HG02852 (cell line): Measurements from ENCODE around the gene HMGCS2.

ENCODE experiments used
- ATAC-seq: cut with Tn5 transposase; IDR thresholded peaks from one replicate; pipeline ENCODE4 v1.9.1; 2021; ENCODE audit warnings: mild to moderate bottlenecking, moderate library complexity; ENCODE audit not compliant: unreplicated experiment

Gene HMGCS2

DNA sequence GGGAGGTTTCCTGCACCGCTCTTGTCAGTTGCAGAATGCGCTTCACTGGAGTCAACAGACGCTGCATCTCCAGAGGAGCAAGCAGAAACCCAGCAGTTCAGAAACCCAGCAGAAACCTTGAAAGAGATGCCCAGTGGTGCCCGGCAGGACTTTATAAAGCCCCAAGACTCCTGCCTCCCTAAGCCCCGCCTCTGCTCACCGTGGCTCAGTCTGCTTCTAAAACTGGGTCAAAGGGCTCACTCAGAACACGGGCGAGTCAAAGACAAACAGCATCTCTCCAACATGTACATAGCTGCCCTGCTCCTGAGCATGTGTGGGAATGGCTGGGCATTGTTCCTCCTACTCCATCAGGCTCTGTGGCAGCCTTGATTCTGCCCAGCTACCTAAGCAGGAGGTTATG lies at the start of gene HMGCS2:
Gene HMGCS2 (minus strand): TSS at position 128 of the 400 bp plus-strand sequence. CDS start 61 bp downstream, at position 67.
- no peak for ATAC-seq

DNA sequence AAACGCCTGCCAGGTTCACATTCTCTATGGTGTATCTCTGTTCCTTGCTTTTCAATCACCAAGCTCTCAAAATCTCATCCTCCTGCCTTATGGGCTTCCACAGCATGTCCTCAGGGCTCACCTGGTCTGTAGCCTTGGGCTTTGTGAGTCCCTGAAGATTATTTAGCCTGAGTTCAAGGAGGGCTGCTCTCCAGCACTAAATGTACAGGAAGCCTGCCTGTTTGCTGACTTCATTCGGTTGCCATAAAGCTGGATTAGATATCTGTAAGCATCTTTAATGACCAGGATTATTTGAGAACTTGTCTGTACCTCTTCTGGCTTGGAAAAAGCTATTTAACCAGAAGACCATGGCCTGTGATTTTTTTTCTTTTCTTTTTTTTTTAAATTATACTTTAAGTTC lies 49.5 kb upstream of the HMGCS2 start:
- no peak for ATAC-seq

DNA sequence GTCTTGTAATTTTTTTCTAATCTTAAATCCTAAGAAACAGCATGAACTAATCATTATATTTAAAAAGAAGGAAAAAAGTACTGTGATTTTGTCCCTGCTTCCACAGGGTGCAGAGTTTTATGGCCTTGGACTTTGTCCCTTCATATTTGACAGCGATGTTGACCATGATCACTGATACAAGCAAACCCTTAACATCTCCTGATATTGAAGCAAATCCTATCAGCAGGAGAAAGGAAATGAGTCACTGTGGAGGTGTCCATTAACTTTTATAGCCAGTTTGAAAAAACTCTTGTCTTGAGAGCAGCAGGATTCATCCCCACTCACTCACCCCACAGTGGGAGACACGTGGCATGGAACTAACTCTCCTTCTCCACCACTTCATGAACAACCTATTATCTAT lies 47.7 kb upstream of the HMGCS2 start:
- no peak for ATAC-seq

DNA sequence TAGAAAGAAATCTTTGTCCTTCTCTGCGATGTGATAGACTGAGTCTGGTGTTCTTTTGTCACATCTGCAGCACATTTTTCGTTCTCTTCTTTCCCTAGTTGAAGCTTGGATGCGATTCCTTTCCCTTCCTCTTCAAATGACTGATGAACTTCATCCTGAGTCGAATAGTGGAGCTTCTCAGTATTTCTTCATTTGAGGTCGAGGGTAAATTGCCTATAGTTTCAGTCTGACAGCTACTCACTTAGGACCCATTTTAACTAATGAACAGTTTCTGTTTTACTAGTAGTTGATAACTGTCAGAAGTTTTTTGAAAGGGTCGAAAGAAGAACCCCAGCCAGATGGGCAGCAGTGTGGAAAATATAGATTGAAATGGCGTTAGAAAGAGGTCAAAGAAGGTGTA lies 47.2 kb upstream of the HMGCS2 start:
- ATAC-seq, result no peak

DNA sequence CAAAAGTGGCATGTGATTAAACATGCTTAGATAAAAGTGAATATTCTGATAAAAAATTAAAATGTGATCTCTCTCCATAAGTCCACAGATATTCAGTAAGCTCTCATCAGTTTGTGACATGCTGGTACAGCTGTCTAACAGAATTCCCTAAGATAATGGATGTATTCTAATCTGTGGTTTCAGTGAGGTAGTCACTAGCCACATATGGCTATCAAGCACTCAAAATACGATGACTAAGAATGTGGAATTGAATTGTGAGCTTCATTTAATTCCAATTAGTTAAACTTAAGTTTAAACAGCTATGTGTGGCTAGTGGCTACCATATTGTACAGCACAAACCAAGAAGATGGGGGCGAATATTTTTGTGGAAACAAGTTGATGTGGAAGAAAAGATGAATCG lies 46.7 kb upstream of the HMGCS2 start:
- no peak for ATAC-seq

DNA sequence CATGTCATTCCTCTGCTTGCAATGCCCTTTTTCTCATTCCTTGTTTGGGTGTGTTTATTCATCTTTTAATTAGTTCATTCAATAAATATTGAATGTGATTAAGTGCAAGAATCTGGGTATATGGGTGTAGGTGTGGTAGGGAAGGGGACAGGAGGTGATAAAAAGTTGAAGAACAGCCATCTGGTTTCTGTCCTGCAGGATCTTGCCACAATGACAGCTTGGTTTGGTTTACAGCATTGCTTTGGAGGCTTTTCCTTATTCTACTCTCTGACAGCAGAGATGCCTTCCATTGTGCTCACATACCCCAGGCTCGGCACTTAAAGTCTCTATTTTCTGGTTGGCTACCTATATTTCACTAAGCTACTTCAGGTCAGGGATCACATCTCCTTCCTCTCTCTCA lies 45.6 kb upstream of the HMGCS2 start:
- ATAC-seq, result no peak

DNA sequence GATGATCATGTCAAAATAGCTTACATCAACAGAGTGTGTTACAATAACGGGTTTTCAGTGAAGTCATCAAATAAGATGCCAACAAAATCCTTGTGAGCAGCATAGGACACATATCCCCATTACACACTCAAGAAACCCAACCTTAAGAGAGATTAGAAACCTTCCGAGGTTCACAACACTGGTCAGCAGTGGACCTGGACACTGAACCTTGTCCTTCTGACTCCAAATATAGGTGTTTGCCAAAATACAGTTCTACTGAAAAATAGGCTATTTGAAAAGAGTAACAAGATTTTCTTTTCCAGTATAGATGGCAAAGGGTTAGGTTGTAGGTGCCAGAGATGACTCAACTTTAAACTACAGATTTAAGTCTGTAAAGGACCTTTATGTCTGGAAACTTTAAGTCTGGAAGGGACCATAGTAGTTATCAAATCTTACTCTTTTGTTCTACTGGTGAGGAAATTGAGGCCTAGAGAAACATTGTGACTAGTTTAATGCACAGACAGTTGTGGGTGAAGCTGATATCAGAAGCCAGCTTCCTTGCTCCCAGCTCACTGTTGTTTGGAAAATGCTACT lies 43.4 kb upstream of the HMGCS2 start:
- no peak for ATAC-seq

DNA sequence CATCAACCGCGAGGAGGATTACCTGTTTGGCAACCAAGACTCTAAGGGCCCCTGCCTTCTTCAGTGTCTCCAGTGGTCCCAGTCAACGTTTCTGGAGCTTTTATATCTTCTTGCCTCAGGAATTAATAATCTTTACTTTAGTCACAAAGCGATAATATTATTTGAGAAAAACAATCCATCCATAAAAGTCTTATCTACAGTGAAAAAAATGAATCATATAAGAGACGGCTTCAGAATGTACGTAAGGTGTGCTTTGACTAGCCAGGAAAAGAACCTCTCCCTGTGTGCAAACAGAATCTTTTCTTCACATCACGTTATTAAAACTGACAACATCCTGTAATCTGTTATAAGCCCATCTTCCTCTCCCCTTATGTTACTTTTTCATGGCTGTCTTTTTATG lies 42.7 kb upstream of the HMGCS2 start, which contains the start of gene REG4:
Gene REG4 (minus strand): TSS at position 74 of the 400 bp plus-strand sequence. CDS start 2,691 bp downstream, outside the sequence.
- no peak for ATAC-seq

DNA sequence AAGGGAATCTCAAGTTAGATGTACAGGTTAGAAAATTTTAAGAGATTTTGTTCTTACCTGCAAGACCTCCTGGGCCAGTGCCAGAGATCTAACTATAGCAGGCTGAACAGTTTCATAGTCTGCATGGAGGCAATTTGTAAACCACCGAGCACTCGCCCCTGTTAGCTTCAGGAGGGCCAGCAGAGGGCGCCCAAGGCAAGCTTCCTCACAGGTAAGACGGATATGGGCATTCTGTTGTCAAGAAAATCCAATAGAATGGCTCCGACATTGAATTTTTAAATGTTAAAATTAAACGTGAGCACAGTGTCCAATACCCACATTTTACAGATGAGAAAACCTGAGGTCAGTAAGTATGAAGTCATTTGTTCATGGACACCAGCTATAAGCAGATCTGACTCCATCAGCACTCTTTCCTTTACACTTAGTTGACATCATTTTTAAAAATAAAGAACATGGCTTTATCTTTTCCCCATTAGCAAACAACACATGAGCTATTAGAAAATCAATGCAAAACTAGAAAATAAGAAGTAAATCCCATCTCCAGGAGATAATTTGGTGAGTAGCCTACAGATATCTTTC lies 40.4 kb upstream of the HMGCS2 start:
- ATAC-seq, result peak; percentile 82

DNA sequence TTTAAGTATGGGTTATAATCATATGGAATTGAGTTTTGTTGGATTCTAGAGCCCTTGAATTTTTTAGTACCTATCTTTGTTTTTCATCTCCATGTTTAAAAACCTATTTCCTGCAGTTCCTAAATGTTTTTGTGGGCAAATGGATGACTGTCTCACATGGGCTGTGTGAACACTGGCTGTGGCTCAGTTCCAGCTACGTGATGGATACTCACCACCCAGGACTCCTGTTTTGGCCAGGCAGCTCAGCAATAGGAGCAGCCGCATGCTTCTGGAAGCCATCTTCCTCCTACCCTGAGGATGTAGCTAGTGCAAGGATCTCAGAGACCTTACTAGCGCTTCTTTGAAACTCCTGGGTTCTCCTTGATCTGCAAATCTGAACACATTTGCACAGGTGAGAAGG lies 39.8 kb upstream of the HMGCS2 start:
- ATAC-seq, result no peak

DNA sequence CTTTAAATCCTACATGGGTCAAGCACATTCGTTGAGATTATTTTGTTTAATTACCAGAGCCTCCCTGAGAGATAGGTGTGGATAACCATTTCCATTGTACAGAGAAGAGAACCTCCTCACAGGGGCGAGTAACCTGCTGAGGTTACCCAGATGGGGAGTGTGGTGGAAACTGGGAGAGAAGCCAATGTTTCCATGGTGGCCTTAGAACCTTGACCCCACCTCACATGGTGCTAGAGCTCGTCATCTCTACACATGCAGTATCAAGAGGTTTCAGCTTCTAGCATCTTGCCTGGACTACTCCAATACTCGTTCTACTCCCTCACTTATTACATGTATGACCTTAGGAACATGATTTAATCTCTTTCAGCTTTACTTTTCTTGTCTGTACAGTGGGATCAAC lies 37.8 kb upstream of the HMGCS2 start:
- ATAC-seq, result no peak

DNA sequence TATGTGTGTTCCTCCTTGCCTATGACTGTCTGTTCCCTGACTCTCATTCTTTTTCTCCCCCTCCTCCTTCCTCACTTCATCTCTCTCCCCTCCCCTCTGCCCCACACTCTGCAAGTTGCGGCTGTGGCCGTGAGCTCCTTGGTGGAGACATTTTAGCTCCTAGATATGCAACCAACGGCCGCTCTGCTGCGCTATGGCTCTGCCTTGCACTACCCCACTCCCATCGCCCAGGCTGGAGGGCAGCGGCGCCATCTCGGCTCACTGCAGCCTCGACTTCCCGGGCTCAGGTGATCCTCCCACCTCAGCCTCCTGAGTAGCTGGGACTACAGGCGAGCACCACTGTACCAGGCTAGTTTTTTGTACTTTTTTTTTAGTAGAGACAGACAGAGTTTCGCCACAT lies 37.0 kb upstream of the HMGCS2 start:
- no peak for ATAC-seq

DNA sequence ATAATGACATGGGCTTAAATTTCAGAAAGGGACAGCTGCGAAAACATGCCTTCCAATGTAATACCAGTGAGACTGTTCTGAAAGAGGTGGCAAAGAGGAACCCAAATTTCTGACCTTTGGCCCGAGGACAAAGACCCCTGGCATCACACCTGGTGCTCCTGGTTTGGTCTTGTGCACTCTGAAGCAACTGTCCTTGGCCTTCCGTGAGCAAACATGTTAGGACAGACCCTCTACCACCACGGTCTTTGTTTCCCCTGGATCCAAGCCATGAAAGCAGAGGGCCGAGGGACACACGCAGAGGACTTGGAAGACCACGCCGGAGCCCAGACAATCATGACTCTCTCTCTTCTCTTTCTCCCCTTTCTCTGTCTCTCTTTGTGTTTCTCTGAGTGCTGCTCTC lies 36.5 kb upstream of the HMGCS2 start:
- ATAC-seq, result no peak

DNA sequence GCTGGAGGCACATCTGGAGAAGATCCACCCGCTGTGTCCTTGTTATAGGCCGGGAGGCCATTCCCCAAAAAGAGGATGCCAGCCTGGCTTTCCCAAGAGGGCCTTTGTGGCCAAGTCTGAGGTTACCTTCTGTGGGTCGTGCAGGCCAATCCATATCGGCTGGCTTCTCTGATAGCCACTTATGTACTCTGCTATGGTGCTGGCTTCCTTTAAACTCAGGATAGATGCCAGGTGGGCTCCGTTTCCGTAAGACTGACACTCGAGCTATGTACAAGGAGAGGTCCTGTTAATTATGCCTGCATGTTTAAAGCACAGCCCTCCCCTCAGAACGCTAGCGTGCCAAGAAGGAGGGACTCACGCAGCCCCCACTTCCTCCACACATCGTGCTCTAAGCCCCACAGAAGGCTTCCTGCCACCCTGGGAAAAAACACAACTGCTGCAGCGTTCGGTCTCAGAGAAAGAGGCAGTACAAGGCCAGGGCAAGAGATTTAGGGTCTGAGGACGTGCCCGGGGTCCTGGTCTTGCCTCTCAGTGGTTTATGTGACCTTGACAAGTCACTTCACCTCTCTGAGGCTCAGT lies 31.0 kb upstream of the HMGCS2 start:
- ATAC-seq, result no peak

DNA sequence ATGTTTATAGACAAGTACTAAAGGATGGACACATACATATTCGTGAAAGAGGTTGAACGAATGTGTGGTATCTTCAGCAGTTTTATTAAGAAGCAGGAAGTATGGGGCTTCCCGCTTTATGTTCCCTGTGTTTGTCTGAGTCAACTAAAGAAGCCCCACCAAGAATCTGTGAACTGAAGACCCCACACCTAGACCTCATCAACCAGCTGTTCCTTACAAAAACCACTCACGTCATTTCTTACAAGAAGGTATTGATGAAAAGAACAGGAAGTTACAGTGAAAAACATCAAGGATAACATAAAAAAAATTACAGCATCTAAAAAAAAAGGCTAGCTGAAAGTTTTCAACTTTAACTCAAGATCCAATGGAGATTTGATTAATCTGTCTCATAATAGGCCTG lies 30.3 kb upstream of the HMGCS2 start:
- ATAC-seq, result no peak

DNA sequence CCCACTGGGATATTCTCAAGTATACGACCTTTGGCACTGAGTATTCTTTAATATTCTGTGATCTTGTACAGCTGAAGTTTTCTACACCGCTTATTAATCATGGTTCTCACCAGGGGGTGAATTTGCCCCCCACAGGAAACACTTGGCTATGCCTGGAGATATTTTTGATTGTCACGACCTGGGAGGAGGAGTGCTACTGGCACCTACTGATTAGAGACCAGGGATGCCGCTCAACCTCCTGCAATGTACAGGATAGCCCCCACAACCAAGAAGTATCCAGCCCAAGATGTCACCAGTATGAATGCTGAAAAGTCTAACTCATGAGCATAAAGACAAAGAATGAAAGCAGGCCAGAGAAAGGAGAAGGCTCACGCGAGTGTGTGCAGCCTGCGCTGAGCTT lies 28.9 kb upstream of the HMGCS2 start:
- ATAC-seq, result no peak

DNA sequence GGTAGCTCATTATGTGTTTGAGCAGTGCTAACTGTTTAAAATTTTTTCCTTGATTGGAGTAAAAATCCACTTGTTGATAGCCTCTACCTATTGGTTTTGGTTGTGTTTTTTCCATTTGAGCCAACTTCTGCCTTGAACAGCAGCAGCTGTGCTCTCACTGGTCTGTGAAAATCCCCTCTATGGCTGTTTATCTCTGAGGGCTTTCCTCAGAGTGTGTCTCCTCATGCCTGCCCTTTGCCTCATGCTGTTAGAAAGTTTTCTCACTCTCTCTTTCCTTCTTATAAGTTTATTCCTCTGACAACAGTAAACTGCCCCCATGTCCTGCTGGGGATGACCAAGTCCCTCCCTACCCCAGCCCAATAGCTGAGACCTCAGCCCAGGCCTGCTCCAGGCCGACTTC lies 28.5 kb upstream of the HMGCS2 start:
- ATAC-seq, result no peak

DNA sequence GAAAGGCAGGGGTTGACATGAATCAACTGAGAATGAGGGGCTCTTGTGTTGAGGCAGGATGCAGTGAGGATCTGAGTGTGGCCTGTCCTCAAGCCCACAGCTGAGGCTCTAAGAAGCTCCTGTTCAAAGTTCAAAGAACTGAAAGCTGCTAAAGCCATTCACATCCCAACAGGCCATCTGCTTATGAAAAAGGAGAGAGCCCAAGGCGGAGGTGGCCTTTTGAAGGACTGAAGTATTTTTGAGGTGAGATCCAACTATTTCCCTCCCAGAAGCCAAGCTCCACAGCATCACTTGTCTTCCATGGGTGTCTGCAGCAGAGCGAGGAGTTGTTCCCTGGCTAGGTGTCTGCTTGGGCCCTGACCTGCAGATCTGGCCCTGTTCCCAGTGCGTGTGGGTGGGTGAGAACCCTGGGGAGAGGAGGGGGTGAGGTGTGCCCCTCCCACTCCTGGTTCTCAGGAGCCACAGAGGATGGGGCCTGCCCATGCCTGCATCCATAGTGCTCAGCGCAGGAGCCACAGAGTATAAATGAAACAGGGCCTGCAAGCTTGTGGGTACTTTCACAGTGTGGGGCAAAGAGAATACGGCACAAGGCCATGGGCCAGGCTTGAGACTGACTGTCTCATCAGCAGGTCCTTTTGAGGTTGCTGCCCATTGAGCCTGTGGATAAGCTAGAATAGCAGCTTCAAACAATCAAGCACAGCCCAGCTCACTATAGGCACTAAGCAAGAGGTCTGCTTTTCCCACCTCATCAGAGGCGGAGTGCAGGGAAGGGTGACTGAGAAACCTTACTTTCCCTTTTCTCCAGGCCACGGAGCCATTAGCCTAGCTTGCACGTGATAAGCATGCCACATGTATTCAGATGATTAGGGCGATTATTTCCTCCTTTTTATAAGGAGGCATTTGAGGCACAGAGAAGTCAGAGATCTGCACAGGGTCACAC lies 26.8 kb upstream of the HMGCS2 start:
- ATAC-seq, result no peak

DNA sequence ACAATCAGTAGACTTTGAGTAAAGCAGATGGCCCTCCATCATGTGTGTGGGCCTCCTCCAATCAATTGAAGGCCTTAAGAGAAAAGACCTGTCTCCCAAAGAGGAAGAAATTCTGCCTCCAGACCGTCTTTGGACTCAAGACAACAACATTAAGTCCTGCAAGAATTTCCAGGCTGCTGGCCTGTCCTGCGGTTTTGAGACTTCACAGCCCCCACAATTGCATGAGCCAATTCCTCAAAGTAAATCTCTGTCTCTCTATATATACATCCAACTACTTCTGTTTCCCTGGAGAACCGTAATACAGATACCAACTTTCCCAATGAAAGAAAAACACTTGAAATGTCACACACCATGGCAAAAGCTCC lies 26.2 kb upstream of the HMGCS2 start:
- no peak for ATAC-seq

DNA sequence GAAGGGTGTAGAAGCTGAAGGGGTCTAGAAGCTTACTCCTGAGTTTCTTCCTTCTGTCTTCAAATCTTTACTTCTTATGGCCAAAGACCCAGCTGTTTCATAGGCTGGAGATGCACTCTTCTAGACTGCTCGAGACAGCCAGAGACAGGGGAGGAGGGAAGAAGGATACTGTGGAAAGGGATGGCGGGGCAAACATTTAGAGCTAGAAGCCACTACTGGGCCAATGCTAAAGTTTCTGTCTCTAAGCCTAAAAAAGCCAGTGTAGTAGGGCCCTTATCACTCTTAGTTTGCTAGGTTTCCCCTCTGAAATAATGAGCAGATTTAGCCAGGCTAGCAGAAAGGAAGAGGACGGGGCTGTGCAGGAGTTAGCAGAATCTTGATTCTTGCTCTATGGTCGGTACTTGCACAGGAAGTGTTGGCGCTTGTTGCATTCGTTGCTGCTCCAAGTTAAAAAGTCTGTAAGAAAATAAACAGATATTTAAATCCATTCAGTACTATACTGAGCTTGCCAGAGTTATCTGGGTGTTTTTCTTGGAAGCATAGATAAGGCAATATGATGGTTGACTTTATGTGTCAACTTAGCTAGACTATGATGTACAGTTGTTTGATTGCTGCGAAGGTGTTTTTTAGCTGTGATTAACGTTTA lies 25.6 kb upstream of the HMGCS2 start:
- no peak for ATAC-seq

DNA sequence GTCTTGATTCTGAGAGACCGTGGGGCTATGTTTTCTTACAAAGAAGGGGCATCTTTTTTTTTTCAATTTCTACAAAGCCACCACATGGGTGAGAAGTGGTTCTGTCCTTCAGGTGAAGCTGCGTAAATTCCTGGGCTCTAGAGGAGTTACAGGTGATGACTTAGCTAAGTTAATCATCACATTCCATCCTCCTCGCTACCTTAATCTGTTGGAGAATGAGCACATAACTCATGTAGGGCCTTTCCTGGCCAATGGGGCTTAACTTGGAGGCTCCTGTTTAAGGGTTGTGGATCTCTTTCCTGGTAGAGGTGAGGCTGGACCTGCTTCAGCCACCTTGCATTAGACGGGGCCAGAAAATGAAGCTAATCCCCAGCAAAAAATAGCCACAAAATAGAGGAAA lies 22.7 kb upstream of the HMGCS2 start:
- no peak for ATAC-seq
